Upper lobe of left lung (tissue), 6 donors: ENCODE results near the gene GALNT6. TPM values are rescaled to one million over a fixed set of nuclear protein-coding genes. Genes with fewer than 3 reads are reported as not detected.

Experiments used
- ATAC-seq, 2 donors: fragments of 200-7000 bp; cut with Tn5 transposase; one replicate each; pipeline ENCODE4 v1.9.1; 2022; ENCODE audit warnings: mild to moderate bottlenecking in 2 of 2, moderate library complexity in 2 of 2; ENCODE audit not compliant: low FRiP score in 2 of 2
- DNase-seq, 2 donors: peaks; one replicate each; pipeline ENCODE4 v3.0.0-alpha.2; 2019 to 2020
- H3K27ac ChIP-seq, 4 donors: fragments of 200-600 bp; sonication (generic); one replicate each; pipeline ENCODE4 v1.5.1; 2016 to 2019
- H3K27me3 ChIP-seq, 4 donors: fragments of 200-600 bp; sonication (generic); one replicate each; pipeline ENCODE4 v1.5.1; 2017 to 2019
- H3K36me3 ChIP-seq, 4 donors: fragments of 200-600 bp; sonication (generic); one replicate each; pipeline ENCODE4 v1.5.1; 2016 to 2019
- H3K4me1 ChIP-seq, 4 donors: fragments of 200-600 bp; sonication (generic); one replicate each; pipeline ENCODE4 v1.5.1; 2018 to 2019
- H3K4me3 ChIP-seq, 4 donors: fragments of 200-600 bp; sonication (generic); one replicate each; pipeline ENCODE4 v1.5.1; 2017 to 2019; ENCODE audit warnings: mild to moderate bottlenecking in 2 of 4, moderate library complexity in 1 of 4
- H3K9me3 ChIP-seq, 4 donors: fragments of 200-600 bp; sonication (generic); one replicate each; pipeline ENCODE4 v1.5.1; 2018 to 2019
- EP300 ChIP-seq, 4 donors: sonication (generic); formaldehyde crosslinking; IDR thresholded peaks; one replicate each; pipeline ENCODE4 v1.5.1; 2017; ENCODE audit warnings: antibody characterized with exemption in 4 of 4, control low read depth in 2 of 4
- POLR2A ChIP-seq, 4 donors: fragments of 450-650 bp; IDR thresholded peaks; one replicate each; pipeline ENCODE4 v1.5.1; 2016 to 2017; ENCODE audit warnings: antibody characterized with exemption in 4 of 4, mild to moderate bottlenecking in 2 of 4
- POLR2AphosphoS5 ChIP-seq, 2 donors: sonication (generic); formaldehyde crosslinking; IDR thresholded peaks; one replicate each; pipeline ENCODE4 v1.5.1; 2017; ENCODE audit warnings: antibody characterized with exemption in 2 of 2
- WGBS, 2 donors: methylation state at CpG; one replicate each; pipeline ENCODE4 v1.1.5; 2017 to 2018; 5-methylcytosine and 5-hydroxymethylcytosine counted together
- total RNA-seq, 6 donors: library from RNA; depleted of rRNA in 4 of 6; stranded (reverse); fragments of >200 nt in 4 of 6; gene quantifications; one replicate each; pipeline versions ENCODE4 v1.1.0 to v1.2.1, GENCODE V29; 2016 to 2021
- TF ChIP-seq, protein P1 (sequence below), 6 experiments: fragments of 450-650 bp in 4 of 6; fragments of 200-600 bp in 2 of 6; sonication (generic) in 2 of 6; IDR thresholded peaks; one replicate each; pipeline ENCODE4 v1.5.1; 2016 to 2019; ENCODE audit warnings: antibody characterized with exemption in 6 of 6
- donor health status: DM: no; HTN: no; CAD: no; lungs with moderate emphysema.
- donor health status: DM: no; HTN: yes; CAD: no; lungs with severe emphysema.

The GALNT6 gene
- total RNA-seq, 6 donors from 2014 or later = 8.3 to 56.6 (median 21.3) TPM

DNA sequence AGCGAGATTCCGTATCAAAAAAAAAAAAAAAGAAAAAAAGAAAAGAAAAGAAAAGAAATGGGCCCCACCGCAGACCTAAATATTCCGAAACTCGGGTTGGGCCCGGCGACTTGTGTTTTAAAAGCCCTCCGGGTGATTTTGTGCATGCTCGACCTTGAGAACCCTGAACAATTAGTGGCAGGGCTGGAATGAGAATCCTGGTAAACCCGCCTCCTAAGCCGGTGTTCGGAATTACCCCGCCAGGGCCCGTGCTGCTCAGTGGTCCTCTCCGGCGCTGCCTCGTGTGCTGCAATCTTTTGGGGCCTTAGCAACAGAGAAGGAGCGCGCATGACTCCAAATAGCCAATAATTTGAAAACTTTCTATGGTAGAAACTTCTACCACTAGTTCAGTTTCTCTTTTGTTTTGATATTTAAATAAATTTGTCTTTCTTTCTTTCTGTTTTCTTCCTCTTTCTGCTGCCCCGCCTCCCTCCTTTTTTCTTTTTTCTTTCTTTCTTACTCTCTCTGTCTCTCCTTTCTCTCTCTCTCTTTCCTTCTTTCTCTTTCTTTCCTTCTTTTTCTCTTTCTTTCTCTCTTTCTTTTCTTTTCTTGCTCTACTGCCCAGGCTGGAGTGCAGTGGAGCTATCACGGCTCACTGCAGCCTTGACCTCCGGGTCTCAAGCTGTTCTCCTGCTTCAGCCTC, 1.5 kb upstream of the GALNT6 start:
- DNase-seq = no peak
- 50 to 52% methylated on average over 22 of the region's 22 CpGs for WGBS, 2 donors
- H3K9me3 ChIP-seq = no peaks in the 10 kb centered on the region
- TF ChIP-seq EP300 (IDR thresholded peaks at IDR 0.05) (no peak), POLR2A (IDR thresholded peaks at IDR 0.05) (no peak), POLR2AphosphoS5 (IDR thresholded peaks at IDR 0.05) (no peak)
- TF ChIP-seq, protein P1, sequence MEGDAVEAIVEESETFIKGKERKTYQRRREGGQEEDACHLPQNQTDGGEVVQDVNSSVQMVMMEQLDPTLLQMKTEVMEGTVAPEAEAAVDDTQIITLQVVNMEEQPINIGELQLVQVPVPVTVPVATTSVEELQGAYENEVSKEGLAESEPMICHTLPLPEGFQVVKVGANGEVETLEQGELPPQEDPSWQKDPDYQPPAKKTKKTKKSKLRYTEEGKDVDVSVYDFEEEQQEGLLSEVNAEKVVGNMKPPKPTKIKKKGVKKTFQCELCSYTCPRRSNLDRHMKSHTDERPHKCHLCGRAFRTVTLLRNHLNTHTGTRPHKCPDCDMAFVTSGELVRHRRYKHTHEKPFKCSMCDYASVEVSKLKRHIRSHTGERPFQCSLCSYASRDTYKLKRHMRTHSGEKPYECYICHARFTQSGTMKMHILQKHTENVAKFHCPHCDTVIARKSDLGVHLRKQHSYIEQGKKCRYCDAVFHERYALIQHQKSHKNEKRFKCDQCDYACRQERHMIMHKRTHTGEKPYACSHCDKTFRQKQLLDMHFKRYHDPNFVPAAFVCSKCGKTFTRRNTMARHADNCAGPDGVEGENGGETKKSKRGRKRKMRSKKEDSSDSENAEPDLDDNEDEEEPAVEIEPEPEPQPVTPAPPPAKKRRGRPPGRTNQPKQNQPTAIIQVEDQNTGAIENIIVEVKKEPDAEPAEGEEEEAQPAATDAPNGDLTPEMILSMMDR (IDR thresholded peaks at IDR 0.05) = no peak
- H3K36me3 ChIP-seq = no peaks in the 10 kb centered on the region
- H3K27ac ChIP-seq = peak overlapping the region in 1 of 4 donors; percentile 31
- peak overlapping the region in 3 of 4 donors; percentile 54 to 59 (median 58) for H3K4me3 ChIP-seq
- peaks cover 12 to 27% (median 16%) of the 10 kb centered on the region in 4 donors for H3K4me1 ChIP-seq
- H3K27me3 ChIP-seq = peaks cover 0 to 9% (median 3%) of the 10 kb centered on the region in 4 donors
- peak in 1 of 2 donors; percentile 23 for ATAC-seq

DNA sequence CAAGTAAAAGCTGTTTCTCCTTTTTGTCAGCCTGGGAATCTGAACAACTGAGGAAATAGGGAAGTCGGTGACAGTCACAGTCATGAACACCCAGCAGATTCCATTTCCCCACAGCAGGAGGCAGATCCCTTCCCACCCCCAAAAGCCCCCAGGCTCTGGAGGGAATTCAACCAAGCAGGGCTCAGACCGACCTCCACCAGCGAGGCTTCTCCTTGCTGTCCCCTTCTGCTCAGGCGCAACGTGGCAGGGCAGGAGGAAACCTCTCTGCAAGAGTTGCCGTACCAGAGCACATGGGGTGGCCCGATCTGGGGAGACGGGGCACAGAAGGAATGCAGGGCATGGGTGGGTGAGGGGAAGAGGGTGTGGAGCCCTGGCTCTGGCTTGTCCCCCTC, 319 bp downstream of the GALNT6 start:
- H3K36me3 ChIP-seq = no peaks in the 10 kb centered on the region
- H3K9me3 ChIP-seq = no peaks in the 10 kb centered on the region
- ATAC-seq (peak; percentile 16 to 52), DNase-seq (peak in 1 of 2 donors; percentile 23)
- peak overlapping the region; percentile 5 to 82 (median 68) for H3K27ac ChIP-seq
- 17 to 43% methylated on average over 4 to 8 of the region's 8 CpGs for WGBS, 2 donors
- peak overlapping the region; percentile 36 to 59 (median 56) for H3K4me3 ChIP-seq
- TF ChIP-seq POLR2AphosphoS5 (IDR thresholded peaks at IDR 0.05) = no peak
- TF ChIP-seq, protein P1 (IDR thresholded peaks at IDR 0.05) = peak in 1 of 6 experiments; percentile 5
- peaks cover 12 to 27% (median 16%) of the 10 kb centered on the region in 4 donors for H3K4me1 ChIP-seq
- H3K27me3 ChIP-seq = peaks cover 0 to 9% (median 3%) of the 10 kb centered on the region in 4 donors

DNA sequence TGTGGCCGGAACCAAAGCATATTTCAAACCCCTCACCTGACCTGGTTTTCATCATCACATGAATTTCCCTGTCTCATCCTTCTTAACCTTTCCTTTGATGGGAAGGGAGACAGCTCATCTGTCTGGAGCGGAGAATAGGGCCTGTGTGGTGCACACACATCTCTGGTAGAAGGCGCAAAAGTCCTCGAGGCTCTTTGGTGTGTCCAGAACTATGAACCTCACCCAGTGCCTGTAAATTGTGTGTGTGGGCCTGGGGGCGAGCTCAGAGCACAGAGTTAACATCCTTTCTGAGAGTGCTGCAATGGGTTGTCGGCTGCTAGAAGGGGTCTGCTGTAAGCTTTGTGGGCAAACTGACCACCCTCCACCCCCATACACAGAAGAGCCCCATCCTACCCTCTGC, 749 bp downstream of the GALNT6 start:
- no peak for DNase-seq
- 78 to 88% methylated on average over 6 of the region's 6 CpGs for WGBS, 2 donors
- no peaks in the 10 kb centered on the region for H3K36me3 ChIP-seq
- peak overlapping the region in 1 of 4 donors; percentile 80 for H3K27ac ChIP-seq
- no peaks in the 10 kb centered on the region for H3K9me3 ChIP-seq
- TF ChIP-seq, protein P1 (IDR thresholded peaks at IDR 0.05) = no peak
- no peak for TF ChIP-seq POLR2A (IDR thresholded peaks at IDR 0.05)
- no peak for TF ChIP-seq POLR2AphosphoS5 (IDR thresholded peaks at IDR 0.05)
- no peak for TF ChIP-seq EP300 (IDR thresholded peaks at IDR 0.05)
- ATAC-seq = no peak
- H3K4me1 ChIP-seq = peaks cover 12 to 24% (median 16%) of the 10 kb centered on the region in 4 donors
- H3K4me3 ChIP-seq = peak overlapping the region in 1 of 4 donors; percentile 59
- peaks cover 0 to 9% (median 3%) of the 10 kb centered on the region in 4 donors for H3K27me3 ChIP-seq

DNA sequence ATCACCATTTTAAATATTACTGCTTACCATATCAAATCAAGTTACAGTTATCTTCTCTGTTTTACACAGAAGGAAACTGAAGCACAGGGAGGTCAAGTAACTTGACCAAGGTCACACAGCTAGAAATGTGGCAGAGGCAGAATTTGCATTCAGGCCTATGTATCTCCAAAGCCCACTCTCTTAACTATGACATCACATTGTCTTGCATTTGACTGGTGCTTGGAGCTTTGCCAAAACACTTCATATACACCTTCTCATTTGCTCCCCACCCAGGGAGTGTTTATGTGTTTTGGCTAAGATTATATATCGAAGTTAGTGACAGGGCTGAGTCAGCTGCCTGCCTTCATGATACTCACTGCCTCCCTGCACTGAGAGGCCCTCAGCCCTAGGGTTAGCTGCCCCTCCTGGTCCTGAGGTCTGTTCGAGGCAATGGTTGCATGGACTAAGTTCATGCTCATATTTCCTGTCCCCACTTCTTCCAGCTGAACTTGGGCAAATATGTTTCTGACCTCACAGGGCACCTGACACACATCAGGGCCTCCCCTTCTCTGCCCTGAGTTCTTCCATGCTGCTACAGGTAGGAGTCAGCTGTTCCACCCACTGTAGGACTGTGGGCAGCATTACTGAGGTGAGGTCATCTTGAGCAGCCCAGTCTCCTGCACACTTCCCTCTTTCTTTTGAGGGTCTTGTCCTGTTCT, 1.8 kb downstream of the GALNT6 start:
- no peaks in the 10 kb centered on the region for H3K9me3 ChIP-seq
- peaks cover 12 to 20% (median 16%) of the 10 kb centered on the region in 4 donors for H3K4me1 ChIP-seq
- no peak overlapping the region for H3K4me3 ChIP-seq
- TF ChIP-seq EP300 (IDR thresholded peaks at IDR 0.05) = no peak
- TF ChIP-seq, protein P1 (IDR thresholded peaks at IDR 0.05) = no peak
- no peak for TF ChIP-seq POLR2A (IDR thresholded peaks at IDR 0.05)
- TF ChIP-seq POLR2AphosphoS5 (IDR thresholded peaks at IDR 0.05) = no peak
- DNase-seq (peak in 1 of 2 donors; percentile 24), ATAC-seq (peak; percentile 4 to 25)
- WGBS, 2 donors = 60 to 76% methylated on average over 2 of the region's 2 CpGs
- no peak overlapping the region for H3K27ac ChIP-seq
- peaks cover 0 to 9% (median 3%) of the 10 kb centered on the region in 4 donors for H3K27me3 ChIP-seq
- H3K36me3 ChIP-seq = no peaks in the 10 kb centered on the region
